Erythroblast (primary cell): ENCODE results near the gene MLANA.

Experiments used
- GATA1 ChIP-seq: IDR thresholded peaks from 2 replicates; pipeline ENCODE4 v1.6.1; 2011; ENCODE audit warnings: low read depth, mild to moderate bottlenecking, control low read depth, low read length, moderate library complexity
- POLR2A ChIP-seq: IDR thresholded peaks from 2 replicates; pipeline ENCODE4 v1.6.1; 2011; ENCODE audit warnings: mild to moderate bottlenecking, low read length

DNA sequence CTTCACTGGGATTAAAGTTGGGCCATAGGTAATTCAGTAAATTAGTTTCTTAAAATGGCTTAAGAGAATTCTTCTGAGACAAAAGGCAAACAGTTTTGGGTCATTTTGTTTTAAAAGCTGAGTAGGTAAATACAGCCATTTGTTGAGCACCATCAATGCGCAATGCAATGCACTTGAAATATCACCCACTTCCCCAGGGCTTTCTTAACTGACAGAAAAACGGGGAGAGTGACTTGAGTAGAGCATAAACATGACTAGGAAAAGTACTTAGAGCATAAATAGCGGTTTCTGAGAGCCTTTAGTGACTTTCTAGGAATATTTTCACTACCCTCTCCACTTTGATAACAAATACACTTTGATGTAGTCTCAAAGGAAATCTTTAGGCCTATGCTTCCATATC lies 27.2 kb downstream of the MLANA start:
- TF ChIP-seq POLR2A (no peak), GATA1 (no peak)
